KG1 (cell line): ENCODE results near the gene CFAP58.
A peak's percentile ranks its signal among the peaks of the same experiment; 100 is the strongest.

Source experiments
- DNase-seq: peaks from one replicate; lab custom pipeline; 2025; lab: John Stamatoyannopoulos, UW

The CFAP58 gene

GRCh38 chr10:104321725-104322415 lies 31.8 kb upstream of the CFAP58 start:
- DNase-seq = no peak

- DNase-seq = no peak
These were observed 31.2 kb upstream of the CFAP58 start for GRCh38 chr10:104322416-104322782.

- DNase-seq = no peak
These were observed 30.5 kb upstream of the CFAP58 start for GRCh38 chr10:104323085-104323484.

- DNase-seq = no peak
These were observed 29.9 kb upstream of the CFAP58 start for GRCh38 chr10:104323760-104324201.

GRCh38 chr10:104324221-104324686 lies 29.4 kb upstream of the CFAP58 start:
- DNase-seq = peak; percentile 61

GRCh38 chr10:104324931-104325330 lies 28.7 kb upstream of the CFAP58 start:
- DNase-seq = no peak

GRCh38 chr10:104325436-104326435 lies 27.9 kb upstream of the CFAP58 start:
- no peak for DNase-seq

GRCh38 chr10:104326991-104327610 lies 26.5 kb upstream of the CFAP58 start:
- DNase-seq = no peak

GRCh38 chr10:104327745-104328645 lies 25.6 kb upstream of the CFAP58 start:
- DNase-seq = no peak

- DNase-seq = no peak
These were observed 25.1 kb upstream of the CFAP58 start for GRCh38 chr10:104328646-104328895.

GRCh38 chr10:104328896-104329710 lies 24.5 kb upstream of the CFAP58 start:
- DNase-seq = peak; percentile 81

GRCh38 chr10:104329735-104330134 lies 23.9 kb upstream of the CFAP58 start:
- no peak for DNase-seq

GRCh38 chr10:104330168-104331110 lies 23.2 kb upstream of the CFAP58 start:
- no peak for DNase-seq

- DNase-seq = no peak
These were observed 22.3 kb upstream of the CFAP58 start for GRCh38 chr10:104331208-104331838.

- no peak for DNase-seq
These were observed 21.2 kb upstream of the CFAP58 start for GRCh38 chr10:104332243-104333031.

GRCh38 chr10:104333032-104333727 lies 20.5 kb upstream of the CFAP58 start:
- no peak for DNase-seq

GRCh38 chr10:104333728-104334373 lies 19.8 kb upstream of the CFAP58 start:
- DNase-seq = no peak
